C4-2B (cell line): Measurements from ENCODE around the gene RAB31.

ENCODE experiments used
- CTCF ChIP-seq: fragments of 450-650 bp; conservative IDR thresholded peaks from 2 replicates; pipeline ENCODE4 v1.5.1; 2017; ENCODE audit warnings: mild to moderate bottlenecking
- ZFX ChIP-seq: fragments of 450-650 bp; IDR thresholded peaks from 2 replicates; pipeline ENCODE4 v1.6.1; 2017

- TF ChIP-seq CTCF (no peak), ZFX (no peak)
Observed at GRCh38 chr18:9854801-9855676, 146.9 kb downstream of the RAB31 start.
